Stimulated activated CD4-positive, alpha-beta T cell treated with anti-CD3 and anti-CD28 coated beads, Interleukin-12 subunit alpha, Interleukin-12 subunit beta, amount 100 ng/mL, for 48 hours (primary cell): Measurements from ENCODE around the gene CR1.
"Not testable (repeated sequence)": the region's sequence is repeated elsewhere in the genome, so short reads cannot be mapped to it uniquely, and the experiment has no call there.

Experiments used
- DNase-seq, 3 donors: peaks; one replicate each; pipeline ENCODE4 v3.0.0-alpha.2; 2020; ENCODE audit warnings: low read depth in 2 of 3, low spot score in 1 of 3

Gene CR1

DNA sequence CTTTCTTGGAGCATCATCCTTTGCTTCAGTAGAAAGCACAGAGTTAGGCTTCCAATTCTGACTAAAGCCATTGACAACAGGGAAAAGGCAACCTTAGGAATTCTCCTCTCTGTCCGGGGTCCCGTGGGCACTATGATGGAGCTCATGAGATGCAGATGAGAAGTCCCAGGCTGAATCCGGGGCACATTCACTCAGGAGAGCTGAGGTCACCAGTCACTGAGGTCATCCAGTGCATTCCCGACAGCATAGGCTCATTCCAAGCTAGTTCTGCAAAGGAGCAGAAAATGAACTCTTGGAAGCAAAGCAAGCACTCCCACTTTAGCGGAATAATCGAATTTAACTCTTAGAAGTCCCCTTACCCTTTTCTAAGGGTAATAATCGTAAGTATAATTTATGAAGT is 6.8 kb downstream of the CR1 start:
- no peak for DNase-seq

DNA sequence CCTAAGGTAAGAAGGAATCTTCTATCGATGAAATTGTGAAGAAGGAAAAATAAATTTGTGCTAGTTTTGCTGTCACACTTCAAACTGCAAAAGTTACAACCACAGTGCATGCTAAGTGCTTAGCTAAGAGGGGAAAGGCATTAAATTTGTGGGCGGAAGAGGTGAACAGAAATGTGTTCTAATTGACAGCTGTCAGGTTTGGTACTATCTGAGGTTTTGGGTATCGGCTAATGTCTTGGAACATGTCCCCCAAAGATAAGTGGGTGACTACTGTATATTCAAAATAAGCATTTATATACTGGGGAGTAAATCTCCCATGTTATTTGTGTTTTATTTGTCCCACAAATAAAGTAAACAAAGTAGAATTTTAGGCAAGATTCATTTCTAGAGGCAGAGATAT is 8.0 kb downstream of the CR1 start:
- no peak for DNase-seq

DNA sequence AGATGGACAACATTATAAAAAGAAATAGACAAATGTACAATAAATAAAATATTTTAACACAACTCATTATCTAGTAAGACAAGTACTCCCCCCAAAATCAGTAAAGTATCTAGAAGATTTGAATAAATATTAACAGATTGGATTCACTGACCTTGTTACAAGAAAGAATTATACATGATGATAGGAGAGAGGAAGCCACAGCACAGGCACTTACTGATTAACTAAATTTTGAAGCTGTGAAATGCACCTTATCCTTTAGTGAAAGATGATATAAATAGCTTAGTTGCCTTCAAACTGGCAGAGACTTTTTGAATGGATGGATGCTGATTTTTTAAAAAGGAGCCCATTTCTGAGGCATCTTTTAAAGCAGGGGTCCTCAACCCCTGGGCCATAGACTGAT is 8.5 kb downstream of the CR1 start:
- no peak for DNase-seq

DNA sequence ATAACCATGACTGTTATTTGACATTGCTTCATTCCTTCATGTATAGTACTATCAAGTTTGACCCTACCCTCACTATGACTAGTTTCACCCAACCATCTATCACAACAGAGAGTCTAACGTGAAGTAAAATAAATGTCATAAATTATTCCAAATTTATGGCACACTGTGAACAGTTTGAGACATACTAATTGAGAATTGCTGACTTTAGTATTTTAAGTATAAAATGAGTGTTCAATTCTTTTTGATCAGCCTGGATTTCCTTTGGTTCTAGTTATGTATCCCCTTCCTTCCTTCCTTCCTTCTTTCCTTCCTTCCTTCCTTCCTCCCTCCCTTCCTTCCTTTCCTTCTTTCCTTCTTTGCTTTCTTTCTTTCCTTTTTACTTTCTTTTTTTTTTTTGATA is 14.5 kb downstream of the CR1 start:
- no peak for DNase-seq

DNA sequence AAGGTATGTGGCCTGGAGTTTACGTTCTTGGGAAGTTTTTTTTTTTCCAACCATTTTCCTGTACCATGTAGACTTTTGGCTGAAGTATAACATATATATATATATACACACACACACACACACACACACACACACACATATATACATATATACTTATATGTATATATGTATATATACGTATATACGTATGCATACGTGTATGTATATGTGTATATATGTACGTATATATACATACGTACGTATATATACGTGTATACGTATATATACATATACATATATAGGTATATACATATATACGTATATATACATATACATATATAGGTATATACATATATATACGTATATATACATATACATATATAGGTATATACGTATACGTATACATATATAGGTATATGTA is 18.9 kb downstream of the CR1 start:
- no peak for DNase-seq

DNA sequence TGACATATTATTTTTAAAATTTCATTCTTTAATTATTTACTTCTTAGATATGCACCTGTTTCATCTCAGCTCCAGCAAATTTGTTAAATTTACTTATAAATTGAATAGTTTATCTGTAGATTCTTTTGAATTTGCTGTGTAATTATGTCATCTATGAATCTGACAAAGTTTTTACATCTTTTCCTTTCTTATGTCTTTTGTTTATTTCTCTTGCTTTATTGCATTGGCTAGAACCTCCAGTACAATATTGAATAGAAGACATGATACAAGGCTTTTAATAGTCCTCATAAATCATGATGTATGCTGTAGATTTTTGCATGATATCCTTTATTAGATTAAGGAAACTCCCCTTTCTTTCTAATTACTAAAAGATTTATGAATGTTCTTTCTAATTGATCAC is 20.8 kb downstream of the CR1 start:
- DNase-seq = no peak

DNA sequence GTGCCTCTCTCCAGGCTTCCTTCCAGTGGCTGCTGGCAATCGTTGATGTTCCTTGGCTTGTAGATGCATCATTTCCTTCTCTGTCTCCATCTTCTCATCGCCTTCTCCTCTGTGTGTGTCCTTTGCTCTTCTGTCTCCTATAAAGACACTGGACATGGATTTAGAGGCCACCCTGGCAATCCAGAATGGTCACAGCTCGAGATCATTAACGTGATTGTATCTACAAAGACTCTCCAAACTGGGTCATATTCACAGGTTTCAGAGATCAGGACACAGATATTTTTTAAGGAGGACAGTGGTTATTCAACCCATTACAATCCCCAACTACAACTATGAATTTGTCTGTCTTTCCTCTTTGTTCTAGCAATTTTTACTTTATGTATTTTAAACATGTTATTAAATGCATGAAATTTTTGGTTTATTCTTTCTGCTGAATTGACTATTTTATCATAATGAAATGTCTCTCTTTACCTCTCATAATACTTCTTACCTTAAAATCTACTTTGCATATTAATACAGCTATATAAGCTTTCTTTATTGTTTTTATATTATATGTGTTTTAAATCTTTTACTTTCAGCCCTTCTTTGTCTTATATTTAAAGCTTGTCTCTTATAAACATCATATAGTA is 22.8 kb downstream of the CR1 start:
- DNase-seq = no peak

DNA sequence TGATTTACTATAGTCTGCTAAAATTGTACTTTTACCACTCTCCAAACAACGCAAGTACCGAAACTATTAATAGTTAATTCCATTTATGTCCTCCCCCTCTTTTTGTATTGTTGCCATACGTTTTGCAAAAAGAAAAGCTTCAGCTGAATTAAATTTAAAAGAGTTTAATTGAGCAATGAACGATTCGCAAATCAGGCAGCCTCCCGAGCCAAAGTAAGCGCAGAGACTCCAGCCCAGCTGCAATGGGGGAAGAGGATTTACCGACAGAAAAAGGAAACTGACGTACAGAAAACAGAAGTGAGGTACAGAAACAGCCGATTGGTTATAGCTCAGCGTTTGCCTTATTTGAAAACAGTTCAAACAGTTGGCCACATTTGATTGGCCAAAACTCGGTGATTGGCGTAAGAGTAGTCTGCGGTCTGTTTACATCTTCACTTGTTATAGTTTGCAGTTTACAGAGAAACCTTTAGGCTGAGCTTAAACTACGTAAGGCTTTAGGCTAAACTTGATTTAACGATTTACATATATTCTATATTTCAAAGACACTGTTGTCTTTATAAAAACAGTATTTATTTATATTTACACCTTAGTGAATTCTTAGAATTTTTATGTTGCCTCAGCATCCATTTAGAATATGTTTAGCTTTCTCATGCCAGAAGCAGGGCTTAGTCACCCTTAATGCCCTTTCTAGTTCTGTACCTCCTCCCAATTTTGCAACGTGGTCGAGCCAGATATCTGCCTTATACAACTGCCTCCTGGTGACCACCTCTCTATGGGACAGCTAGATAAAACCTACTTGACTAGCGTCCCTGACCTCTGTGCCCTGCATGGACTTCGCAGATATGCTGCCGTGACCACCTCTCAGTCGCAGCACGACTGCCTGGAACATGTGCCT is 23.8 kb downstream of the CR1 start:
- no peak for DNase-seq

DNA sequence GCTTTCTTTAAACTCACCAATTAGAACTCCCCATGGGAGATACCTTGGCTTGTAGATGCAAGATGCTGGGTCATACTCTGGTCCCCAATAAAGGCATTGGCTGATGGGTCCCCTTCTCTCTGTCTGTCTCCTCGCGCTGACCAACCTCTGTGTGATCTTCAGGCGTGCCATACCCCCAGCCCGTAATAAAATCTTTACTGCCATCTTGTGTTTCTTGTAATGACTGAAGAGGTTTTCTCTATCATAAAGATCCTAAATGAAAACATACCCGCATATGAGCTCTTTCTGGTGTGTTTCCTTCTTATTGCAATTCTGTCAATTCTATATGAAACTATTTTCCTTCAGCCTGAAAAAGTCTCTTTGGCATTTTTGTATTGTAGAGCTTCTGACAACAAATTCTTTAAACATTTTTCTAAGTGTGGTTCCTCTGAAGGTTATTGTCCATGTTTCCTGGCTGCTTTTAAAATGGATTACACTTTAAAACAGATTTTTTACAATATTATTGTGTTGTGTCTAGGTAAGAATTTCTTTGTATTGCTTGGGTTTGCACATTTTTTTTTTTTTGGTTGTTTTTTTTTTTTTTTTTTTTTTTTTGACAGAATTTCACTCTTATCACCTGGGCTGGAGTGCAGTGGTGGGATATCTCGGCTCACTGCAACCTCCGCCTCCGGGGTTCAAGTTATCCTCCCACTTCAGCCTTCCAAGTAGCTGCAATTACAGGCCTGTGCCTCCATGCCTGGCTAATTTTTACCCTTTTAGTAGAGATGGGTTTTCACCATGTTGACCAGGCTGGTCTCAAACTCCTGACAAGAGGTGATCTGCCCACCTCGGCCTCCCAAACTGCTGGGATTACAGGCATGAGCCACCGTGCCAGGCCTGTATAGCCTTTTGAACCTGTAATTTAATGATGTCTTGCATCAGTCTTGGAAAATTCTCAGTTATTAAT is 24.7 kb downstream of the CR1 start:
- DNase-seq = not testable (repeated sequence)

DNA sequence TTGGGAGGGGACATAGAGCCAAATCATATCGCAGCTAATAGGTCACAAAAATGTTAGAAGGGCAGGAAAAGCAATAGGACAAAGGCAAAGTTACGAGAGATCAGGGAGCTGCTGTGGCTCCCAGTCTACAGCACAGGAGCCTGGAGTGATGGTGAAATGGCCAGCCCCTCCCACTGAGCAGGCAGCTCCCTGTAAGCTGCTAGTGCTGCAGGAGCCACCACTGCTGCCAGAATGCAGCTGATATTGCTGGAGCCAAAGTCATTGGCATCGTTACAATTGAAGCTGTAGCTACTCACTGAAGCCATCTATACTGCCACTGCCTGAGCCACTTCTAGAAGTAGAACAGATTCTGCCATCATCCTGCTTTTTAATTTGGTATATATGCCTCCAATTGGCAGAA is 29.3 kb downstream of the CR1 start:
- not testable (repeated sequence) for DNase-seq

DNA sequence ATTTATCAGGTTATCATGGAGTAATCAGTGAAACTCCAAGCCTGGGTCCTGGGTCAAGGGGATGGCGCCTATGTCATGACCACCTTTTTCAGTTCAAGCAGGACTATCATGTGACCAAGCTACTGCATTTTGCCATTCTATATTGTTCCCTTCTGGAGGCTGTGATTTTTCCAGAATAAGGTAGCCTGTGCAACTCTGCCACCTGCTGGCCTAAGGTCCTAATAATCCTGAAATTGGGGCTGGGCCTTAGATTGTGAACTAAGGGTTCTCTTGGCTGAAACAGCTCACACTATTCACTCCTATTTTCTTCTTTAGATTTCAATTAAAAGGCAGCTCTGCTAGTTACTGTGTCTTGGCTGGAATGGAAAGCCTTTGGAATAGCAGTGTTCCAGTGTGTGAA is 32.4 kb downstream of the CR1 start:
- DNase-seq = not testable (repeated sequence)

DNA sequence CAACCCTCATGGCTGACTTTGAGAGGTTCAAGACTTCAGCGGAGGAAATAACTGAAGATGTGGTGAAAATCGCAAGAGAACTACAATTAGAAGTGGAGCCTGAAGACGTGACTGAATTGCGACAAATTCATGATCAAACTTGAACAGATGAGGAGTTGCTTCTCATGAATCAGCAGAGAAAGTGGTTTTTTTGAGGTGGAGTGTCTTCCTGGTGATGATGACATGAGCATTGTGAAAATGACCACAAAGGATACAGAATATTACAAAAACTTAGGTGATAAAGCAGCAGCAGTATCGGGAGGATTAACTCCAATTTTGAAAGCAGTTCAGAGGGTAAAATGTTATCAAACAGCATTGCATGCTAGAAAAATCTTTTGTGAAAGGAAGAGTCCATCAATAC is 40.3 kb downstream of the CR1 start:
- DNase-seq = not testable (repeated sequence)

DNA sequence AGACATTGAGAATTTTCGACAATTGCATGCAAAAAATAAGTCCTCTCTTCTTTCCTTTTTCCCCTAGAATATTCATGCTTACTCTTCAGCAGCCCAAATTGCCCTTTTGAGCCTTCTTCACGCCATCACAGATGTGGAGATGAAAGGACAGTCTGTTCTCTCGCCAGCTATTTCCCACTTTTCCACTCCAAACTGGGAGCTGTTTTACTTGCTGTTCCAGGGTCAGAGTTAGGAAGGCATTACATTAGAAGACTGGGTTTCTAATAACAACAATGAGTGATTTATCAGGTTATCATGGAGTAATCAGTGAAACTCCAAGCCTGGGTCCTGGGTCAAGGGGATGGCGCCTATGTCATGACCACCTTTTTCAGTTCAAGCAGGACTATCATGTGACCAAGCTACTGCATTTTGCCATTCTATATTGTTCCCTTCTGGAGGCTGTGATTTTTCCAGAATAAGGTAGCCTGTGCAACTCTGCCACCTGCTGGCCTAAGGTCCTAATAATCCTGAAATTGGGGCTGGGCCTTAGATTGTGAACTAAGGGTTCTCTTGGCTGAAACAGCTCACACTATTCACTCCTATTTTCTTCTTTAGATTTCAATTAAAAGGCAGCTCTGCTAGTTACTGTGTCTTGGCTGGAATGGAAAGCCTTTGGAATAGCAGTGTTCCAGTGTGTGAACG is 50.9 kb downstream of the CR1 start:
- DNase-seq = not testable (repeated sequence)

DNA sequence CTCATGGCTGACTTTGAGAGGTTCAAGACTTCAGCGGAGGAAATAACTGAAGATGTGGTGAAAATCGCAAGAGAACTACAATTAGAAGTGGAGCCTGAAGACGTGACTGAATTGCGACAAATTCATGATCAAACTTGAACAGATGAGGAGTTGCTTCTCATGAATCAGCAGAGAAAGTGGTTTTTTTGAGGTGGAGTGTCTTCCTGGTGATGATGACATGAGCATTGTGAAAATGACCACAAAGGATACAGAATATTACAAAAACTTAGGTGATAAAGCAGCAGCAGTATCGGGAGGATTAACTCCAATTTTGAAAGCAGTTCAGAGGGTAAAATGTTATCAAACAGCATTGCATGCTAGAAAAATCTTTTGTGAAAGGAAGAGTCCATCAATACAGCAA is 58.9 kb downstream of the CR1 start:
- not testable (repeated sequence) for DNase-seq

DNA sequence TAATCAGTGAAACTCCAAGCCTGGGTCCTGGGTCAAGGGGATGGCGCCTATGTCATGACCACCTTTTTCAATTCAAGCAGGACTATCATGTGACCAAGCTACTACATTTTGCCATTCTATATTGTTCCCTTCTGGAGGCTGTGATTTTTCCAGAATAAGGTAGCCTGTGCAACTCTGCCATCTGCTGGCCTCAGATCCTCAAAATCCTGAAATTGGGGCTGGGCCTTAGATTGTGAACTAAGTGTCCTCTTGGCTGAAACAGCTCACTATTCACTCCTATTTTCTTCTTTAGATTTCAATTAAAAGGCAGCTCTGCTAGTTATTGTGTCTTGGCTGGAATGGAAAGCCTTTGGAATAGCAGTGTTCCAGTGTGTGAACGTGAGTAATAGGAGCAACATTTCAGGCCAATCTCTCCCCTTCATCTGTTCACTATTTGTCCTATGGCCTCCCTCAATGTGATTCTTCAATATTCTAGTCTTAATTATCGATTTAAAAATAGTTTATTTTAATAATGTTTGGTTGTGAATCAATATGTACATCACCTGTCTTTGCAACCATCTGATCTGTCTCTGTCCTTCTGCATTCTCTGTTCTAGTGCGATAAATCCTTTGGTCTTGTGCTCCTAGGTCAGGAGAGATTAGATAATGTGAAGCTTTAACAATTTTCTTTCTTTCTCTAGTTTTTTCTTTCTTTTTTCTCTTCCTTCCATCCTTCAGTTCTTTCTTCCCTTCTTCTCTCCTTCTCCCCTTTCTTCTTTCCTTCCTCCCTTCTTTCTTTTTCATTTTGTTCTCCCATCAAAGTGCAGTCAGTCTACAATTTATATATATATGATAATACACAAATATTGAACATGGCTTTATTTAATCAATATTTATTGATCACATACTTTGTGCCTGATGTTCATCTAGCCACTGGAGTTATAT is 69.8 kb downstream of the CR1 start:
- DNase-seq = no peak

DNA sequence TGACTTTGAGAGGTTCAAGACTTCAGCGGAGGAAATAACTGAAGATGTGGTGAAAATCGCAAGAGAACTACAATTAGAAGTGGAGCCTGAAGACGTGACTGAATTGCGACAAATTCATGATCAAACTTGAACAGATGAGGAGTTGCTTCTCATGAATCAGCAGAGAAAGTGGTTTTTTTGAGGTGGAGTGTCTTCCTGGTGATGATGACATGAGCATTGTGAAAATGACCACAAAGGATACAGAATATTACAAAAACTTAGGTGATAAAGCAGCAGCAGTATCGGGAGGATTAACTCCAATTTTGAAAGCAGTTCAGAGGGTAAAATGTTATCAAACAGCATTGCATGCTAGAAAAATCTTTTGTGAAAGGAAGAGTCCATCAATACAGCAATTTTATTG is 76.0 kb downstream of the CR1 start:
- DNase-seq = not testable (repeated sequence)

DNA sequence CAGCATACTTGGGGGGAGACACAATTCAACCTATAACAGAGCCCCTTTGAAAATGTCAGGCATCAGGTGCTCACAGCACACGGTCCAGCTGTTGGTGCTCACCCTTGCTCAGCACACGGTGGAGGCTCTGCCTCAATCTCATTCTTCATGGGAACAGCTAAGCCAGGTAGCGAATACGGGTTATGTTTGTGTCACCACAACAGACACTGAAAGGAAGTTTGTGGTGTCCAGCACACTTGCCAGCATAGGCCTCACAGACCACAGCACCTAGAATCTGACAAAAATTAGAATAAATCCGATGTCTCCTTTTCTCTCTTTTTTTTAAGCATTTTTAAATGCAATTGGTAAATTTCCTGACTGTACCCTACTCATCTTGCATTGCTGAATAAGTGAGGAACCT is 77.1 kb downstream of the CR1 start:
- not testable (repeated sequence) for DNase-seq

DNA sequence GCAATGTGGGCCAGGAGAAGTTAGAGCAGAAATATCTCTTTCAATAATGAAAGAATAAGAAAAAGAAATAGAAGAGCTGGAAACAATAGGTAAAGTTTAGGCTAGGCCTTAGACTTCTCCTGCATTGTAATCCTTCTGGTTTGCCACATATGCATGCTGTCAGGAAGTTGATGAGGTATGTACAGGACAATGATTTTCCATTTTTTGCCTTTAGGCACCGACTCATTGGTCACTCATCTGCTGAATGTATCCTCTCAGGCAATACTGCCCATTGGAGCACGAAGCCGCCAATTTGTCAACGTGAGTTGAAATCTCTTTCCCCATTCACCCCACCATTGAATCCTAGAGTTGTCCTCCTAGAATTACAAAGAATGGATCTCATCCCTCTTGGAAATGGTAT is 79.4 kb downstream of the CR1 start:
- DNase-seq = not testable (repeated sequence)

DNA sequence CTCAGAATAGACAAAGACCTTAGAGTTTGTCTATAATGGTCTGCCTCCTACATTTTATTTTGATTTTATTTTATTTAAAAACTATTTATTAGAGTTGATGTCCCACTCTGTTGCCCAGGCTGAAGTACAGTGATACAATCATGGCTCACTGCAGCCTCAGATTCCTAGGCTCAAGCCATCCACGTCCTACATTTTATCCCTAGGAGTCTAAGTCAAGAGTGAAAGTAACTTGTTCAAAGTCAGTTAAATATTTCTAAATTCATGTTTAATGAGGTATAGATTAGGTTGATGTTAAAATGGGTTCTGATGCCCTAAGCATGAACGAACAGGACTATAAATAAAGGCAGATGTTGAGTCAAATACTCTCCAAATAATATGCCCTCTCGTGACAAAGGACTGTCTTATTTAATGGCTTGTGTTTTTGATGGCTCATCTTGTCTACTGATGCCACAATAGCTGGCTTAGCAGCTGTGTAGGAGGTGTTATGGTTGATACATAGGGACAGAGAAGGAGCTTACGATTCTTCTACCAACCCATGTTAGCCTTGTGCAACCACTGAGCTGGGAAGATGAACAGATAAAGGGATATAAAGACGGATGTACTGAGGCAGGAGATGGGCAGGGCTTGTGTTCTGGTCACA is 83.0 kb downstream of the CR1 start:
- DNase-seq = no peak
